ENCODE measurements around the gene TP53BP1.

TP53BP1 gene

DNA sequence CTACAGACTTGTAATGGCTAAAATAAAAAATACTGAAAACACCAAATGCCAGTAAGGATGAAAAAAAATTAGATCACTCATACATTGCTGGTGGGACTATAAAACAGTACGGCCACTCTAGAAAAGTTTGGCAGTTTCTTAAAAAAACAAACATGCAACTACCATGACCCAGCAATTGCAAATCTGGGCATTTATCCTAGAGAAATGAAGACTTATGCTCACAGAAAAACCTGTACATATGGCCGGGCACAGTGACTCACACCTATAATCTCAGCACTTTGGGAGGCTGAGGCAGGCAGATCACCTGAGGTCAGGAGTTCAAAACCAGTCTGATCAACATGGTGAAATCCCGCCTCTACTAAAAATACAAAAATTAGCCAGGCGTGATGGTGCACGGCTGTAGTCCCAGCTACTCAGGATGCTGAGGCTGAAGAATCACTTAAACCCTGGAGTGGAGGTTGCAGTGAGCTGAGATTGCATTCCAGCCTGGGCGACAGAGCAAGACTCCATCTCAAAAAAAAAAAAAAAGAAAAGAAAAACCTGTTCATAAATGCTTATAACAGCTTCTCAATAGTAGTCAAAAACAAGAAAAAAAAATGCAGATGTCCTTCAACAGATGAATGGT, 5.6 kb downstream of the TP53BP1 start:
- no peak for DNase-seq

DNA sequence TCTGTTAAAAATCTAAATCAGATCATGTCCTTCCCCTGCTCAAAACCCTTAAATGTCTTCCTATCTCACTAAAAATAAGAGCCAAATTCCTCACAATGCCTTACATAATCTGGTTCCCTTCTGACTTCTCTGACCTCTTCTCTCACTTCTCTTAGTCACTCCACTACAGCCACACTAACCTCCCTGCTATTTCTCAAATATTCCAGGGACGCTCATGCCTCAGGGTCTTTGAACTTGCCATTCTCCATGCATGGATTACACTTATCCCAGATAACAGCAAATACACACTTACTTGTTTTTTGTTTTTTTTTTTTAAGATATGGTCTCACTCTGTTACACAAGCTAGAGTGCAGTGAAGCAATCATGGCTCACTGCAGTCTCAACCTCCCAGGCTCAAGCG, 8.5 kb downstream of the TP53BP1 start:
- no peak for DNase-seq

DNA sequence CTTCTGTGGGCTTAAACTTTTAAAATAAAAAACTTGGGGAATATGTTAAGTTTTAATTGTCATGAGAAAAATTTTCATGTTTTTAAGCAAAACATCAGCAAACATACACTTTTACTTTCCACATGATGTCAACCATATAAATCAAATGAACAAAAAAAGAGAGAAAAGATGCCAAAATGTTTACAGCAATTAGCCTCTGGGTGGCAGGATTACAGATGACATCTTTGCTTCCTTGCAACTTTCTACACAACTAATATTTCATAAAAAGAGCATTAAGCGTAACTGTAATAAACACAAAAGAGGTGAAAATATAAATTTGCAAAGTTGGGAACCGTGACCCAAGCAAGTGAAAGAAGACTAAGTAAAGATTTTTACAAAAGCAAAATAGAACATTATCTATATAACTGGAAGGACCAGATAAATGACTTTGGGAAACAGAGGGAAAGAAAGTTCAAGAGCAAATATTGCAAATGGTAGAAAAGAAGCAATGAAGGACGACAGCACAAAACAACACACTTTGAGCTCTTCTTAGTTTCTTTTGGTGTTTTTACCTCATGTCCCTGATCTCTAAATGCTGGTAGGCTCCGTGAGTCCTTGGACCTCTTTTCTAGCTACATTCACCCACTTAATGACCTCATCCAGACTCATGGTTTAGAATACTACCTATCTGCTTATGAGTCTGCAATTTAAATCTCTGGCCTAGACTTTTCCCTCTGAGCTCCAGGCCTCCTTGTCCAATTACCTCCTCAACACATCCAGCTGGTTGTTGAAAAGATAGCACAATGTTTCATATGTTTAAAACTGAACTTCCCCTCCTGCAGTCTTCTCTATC, 9.4 kb downstream of the TP53BP1 start:
- no peak for DNase-seq

DNA sequence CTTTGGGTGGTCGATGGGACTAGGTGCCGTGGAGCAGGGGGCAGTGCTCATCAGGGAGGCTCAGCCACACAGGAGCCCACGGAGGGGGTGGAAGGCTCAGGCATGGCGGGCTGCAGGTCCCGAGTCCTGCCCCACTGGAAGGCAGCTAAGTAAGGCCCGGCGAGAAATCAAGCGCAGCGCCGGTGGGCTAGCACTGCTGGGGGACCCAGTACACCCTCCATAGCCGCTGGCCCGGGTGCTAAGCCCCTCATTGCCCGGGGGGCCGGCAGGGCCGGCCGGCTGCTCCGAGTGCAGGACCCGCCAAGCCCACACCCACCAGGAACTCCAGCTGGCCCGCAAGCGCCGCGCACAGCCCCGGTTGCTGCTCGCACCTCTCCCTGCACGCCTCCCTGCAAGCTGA, 19.1 kb downstream of the TP53BP1 start:
- DNase-seq = no peak

DNA sequence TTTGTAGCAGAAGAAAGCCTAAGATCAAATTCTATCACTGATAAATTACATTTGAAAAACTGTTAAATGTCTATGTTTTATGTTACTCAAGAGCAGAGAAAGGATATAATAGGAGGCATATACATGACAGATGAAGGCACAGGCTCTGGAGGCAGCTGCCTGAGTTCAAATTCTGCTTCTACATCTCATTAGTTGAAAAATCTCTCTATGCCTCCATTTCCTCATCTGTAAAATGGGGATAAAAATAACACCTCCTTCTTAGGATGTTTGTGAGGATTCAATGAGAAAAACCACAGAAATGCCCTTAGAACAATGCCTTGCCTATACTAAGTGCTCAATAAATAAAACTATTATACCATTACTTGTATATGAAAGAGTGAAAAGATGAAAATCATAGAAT, 21.0 kb downstream of the TP53BP1 start:
- no peak for DNase-seq

DNA sequence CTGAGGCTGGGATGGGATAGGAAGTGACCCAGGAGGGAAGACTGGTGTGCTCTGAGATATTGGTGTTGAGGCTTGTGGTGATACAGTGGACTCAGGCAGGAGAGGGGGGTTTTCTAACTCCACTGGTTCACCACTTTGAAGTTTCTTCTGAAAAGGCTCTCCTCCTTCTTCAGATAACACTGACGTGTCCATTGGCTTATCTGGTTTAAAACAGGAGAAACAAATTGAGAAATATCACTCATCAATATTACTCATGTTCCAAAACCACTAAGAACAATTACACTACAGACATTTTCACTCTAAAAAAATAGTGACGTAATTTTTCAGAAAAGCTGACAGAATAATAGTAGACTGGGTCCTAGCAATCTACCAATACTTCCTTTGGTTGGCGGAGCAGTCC, 23.1 kb downstream of the TP53BP1 start:
- DNase-seq = no peak

DNA sequence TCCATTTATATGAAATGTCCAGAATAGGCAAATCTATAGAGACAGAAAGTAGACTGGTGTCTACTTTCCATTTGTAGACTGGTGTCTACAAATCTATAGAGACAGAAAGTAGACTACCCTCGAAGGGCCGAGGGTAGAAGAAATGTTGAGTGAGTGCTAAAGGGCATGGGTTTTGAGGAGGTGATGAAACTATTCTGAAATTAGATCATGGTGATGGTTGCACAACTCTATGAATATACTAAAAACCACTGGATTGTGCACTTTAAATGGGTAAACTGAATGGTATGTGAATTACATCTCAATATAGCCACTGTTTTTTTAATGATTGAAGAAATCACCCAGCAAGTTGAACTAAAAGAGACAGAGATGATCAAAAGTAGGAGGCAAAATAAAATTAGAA, 27.9 kb downstream of the TP53BP1 start:
- DNase-seq = no peak

DNA sequence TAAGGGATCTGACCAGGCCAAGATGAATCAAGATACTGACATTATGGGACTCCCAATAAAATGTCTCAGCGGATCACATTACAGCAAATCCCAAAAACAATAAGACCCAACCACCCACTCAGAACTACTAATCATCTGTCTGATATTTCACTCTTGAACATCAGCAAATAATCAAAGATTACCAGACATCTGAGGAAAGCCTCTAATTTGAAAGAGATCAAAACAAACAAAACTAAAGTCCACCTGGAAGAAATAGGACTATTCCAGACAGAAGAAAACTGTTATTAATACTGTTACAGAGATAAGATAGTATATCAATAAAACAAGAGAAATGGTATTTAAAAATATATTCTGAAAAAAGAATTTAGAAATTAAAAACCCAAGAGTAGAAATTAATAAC, 29.0 kb downstream of the TP53BP1 start:
- DNase-seq = no peak

DNA sequence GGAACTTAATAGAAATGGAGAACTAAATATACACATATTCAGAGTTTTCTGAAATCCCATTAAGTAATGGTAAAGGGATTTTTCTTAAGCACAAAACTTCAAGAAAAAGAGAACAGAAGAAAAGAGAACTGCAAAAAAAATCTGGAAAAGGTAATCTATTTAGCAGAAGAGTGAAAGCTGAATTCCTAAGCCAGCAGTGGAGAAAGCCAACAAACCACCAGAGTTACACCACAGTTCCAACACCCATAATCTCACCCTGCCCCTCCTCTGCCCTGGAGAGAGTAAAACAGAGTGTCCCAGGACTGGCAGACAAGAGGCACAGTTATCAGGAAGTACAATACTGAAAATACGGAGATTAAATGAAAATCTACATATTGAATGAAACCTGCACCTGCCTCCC, 29.4 kb downstream of the TP53BP1 start:
- no peak for DNase-seq

DNA sequence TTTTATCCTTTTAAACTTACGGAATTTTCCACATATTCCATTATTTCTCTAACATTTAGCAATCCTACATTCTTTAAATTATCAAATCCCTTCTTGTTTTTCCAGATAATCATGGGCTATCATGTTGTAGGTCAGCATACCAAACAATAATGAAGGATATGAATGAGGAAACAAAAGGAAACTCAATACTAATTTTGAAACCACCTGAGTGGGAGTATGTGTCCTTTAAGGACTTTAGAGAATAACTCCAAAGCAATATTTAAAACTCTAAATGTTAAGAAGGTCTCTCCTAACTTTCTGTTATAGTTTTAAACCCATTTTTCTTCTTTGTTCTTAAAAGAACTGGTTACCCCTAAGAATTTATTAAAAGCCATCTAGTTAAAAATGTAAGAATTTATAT, 43.0 kb downstream of the TP53BP1 start:
- no peak for DNase-seq

DNA sequence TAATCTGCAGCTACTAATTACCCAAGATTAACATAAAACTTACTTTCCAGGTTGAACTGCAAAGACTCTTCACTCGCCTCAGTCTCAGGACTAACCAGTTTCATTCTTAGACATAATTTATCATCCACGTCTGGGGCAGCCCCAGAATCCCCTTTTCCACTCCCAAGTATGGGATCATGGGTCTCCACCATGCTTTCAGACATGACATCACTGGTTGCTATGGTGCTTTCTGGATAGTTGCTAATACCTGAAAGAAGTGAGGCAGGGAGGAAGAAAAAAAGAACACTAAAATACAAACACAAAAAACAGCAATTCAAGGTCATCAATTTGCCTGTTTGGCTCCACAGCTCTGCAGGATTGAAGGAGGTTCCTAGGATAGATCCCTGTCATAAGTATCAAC, 46.6 kb downstream of the TP53BP1 start:
- DNase-seq = no peak

DNA sequence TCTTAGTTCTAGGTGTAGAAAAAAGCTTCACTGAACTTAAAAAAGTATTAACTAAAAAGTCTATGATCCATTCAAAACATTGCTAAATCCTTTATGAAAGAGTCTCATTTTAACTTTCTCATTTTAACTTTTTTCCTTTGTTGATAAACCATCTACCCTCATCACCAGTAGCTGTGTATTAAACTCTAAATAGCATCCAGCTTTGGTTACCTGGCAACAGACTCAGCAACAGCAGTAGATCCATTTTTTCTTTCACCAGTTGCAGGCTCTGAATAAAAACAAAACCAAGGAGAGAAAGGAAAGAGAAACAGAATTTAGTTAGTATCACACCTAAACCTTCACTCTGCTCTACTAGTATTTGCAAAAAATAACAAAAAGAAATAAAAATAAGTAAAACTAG, 51.6 kb downstream of the TP53BP1 start:
- DNase-seq = no peak

DNA sequence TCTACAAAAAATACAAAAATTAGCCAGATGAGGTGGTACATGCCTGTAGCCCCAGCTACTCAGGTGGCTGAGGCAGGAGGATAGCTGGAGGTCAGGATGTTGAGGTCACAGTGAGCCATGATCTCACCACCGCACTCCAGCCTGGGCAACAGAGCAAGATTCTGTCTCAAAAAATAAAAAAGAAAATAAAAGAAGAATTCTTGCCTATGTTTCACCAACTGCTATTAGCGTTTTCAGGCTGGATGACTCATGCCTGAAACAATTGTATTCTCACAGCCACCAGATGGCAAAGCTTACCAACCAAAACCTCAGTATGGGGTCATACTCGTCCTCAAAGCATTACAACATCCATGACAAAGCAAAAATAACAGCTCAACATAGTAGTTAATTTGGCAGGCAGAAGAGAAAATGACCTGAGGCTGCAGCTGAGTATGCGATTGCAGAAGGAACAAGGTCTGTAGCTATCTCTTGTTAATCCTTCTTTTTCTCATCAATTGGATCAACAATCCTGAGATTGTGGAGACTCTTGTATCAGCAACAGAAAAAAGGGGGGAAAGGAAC, 52.2 kb downstream of the TP53BP1 start:
- DNase-seq = peak; percentile 29

DNA sequence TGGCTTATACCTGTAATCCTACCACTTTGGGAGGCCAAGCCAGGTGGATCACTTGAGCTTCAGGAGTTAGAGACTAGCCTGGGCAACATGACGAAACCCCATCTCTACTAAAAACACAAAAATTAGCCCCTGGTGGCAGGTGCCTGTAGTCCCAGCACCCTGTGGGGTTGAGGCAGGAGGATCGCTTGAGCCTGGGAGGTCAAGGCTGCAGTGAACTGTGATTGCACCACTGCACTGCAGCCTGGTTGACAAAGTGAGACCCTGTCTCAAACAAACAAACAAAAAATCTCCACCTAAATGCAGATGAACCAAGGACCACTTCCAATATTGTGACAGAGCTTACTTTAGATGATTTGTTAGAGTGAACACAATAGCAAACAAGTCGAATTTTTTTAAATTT, 53.7 kb downstream of the TP53BP1 start:
- no peak for DNase-seq

DNA sequence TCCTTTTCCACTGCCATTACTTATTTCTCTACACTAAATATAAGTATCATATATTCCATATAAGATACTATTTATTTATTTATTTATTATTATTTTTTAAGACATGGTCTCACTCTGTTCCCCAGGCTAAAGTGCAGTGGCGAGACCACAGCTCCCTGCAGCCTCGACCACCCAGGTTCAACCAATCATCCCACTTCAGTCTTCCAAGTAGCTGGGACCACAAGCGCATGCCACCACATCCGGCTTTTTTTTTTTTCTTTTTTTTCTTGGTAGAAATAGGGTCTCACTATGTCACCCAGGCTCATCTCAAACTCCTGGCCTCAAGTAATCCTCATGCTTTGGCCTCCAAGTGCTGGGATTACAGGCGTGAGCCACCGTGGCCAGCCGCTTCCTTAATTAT, 56.6 kb downstream of the TP53BP1 start:
- no peak for DNase-seq

DNA sequence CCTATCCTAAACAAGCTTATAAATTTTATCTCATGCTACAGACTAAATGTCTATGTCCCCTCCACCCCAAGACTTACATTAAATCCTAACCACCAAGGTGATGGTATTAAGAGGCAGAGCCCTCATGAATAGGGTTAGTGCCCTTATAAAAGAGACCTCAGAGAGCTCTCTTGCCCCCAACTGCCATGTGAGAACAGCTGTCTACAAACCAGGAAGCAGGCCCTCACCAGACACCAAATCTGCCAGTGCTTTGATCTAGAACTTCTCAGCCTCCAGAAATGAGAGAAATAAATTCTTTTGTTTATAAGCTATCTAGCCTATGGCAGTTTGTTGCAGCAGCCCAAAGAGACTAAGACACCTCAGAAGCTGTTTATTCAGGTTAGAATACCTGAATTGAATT, 58.5 kb downstream of the TP53BP1 start:
- DNase-seq = no peak

DNA sequence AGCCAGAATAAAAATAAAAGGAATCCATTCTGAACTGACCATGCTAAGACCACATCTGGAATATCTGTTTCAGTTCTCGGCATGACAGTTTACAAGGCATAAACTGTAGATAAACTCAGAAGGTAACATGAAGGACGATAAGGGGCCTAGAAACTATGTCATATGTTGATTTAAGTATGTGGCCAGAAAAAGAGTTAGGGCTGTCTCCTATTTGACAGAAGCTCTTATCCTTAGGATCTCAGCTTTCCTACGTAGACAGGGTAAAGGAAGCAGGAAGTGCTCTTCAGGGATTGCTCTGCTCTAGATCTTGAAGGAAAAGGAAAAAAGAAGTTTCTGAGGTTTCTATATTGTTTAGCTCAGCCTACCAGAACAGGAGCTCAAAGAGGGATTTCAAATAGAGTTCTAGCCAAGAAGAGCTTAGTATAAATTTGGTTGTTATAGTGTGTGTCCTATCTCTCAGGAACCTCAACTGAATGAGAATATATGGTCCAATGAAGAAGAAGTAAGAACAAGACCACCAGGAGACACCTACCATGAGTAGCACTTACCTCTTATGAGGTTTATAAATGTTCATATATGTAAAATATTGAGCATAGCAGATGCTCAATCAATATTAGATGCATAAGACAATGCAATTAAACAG, 59.2 kb downstream of the TP53BP1 start:
- no peak for DNase-seq

DNA sequence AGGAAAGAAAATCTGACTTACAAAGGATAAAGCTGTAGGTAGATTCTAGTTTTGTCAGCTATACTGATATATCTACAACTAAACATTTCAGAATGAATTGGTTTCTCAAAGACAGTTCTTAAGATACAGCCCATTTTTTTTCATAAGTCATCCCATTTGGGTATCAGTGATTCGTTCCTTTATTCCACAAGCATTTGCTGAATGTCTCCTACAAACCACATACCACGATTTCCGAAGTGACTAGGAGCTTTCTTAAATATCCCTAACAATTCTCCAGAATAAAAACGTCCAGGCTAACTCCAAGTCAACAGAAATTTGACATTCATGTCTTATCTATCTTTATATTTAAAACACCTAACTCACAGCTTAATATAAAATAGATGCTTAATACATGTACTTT, 59.8 kb downstream of the TP53BP1 start:
- DNase-seq = no peak

DNA sequence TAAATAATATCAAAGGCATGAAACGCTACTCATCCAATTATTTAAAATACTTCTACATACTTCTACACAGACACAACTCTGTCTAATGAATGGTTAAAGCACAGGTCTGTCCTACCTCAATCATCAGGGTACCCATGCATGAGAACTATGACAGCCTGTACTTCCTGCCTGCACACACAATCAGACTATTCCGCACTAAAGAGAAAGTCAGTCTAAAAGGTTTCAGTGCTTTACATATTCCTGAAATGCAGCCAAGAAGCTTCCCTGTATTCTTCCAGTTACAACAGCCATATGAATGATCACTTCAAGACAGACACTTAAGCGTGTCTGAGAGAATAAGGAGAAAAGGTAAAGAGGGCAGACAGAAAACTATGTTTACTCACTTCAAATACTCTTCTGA, 63.3 kb downstream of the TP53BP1 start:
- DNase-seq = no peak

DNA sequence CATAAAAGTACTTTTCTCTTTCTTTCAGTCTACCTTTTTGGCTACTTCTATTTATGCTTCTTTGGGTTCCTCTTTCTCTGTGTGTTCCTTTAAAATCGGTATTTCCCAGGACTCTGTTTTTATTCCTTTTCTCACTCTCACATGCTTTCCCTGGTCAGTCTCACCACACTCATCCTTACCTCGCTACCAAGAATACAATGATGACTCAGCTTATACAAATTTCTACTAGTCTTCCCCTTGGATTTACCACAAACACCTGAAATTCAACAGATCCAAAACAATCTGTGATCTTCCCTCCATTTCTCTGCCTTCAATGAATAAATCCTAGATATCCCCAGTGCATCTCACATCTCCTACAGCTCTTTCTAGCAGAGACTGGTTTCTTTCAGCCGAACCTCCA, 69.2 kb downstream of the TP53BP1 start:
- no peak for DNase-seq

DNA sequence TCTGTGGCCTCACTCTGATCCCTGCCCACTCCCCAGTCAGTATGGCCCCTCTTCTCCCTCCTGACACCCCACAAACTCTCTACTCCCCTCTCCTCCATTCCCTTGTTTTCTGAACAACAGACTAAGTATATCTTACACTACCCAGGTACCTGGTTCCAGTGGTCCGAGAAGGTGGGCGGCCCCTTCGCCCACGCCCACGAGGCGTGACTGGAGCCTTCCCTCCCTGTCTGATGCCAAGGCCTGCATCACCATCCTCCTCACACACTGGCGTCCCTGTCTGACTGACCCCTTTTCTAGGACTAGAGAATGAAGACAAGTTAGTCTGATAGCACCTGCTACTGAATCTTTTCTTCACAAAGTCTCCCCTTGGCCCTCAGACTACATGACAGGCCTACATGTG, 72.1 kb downstream of the TP53BP1 start:
- no peak for DNase-seq

DNA sequence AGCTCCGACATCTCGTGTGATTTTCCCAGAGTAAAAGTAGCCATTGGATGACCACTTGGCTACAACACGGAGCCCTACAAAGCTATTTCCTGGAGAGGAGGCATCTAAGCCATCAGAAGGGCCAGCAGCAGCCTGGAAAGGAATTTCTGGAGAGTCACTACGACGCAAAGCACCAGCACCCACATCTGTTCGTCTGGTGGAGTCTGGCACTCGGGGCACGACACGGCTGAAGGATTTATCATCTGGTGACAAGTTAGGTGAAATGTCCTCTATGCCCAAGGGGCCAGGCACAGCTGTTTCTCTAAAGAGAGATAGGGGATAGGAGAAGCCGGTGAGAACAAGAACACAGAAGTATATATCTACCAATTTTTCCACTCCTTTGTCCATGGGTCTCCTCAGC, 72.5 kb downstream of the TP53BP1 start:
- no peak for DNase-seq

DNA sequence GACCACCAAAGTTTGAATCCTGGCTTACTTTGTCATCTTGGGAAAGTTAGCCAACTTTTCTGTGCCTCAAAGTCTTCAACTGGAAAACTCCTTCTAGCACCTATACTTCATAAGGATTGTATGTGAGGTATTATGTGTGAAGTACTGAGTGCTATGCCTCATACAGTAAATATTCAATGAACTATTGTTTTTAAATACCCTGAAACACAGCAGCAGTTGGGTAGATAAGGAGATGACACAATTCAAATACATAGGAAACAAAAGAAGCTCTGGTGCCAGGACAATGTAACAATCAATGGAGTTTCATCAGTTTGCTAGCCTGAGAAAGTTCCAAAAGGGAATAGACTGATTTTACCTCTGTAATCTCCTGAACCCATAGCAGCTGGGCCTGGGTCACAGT, 78.8 kb downstream of the TP53BP1 start:
- no peak for DNase-seq

DNA sequence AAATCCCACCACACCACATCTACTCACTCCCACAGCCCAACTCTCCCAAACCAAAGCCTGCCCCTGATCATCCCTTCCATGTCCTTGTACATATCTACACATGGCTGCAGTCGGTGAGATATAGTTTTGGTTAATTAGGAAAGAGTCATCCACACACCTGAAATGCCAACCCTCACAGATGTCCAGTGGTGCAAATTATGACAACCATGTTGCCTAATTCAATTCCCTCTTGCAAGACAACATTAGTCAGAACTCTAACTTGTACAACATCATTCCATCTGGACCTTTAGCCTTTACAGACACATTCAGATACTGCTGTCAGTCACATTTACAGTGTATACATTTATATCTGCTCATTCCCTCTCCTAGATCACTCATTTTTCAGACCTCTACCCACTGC, 80.9 kb downstream of the TP53BP1 start:
- DNase-seq = no peak

All from left hindlimb (tissue), 1 donor.